Measurements from ENCODE around the gene TCERG1L.

DNA sequence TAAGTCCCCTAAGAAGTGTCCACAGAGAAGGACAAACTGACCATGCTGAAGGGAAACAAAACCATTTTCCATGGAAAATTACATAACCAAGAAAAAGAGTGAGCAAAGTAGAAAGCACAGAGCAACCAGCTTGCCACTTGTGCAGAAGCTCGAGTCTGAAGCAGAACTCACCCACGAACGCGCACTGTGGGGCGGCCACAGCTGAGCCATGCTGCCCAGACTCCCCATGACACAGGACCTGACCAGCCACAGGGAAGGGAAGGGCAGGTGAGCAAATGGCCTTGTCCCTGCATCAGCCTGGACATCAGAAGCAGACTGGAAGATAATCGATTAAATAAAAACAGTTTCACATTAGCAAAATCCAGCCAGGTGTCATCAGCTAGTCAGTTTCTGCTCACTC is 95.7 kb downstream of the TCERG1L start:
- TF ChIP-seq, protein P1, sequence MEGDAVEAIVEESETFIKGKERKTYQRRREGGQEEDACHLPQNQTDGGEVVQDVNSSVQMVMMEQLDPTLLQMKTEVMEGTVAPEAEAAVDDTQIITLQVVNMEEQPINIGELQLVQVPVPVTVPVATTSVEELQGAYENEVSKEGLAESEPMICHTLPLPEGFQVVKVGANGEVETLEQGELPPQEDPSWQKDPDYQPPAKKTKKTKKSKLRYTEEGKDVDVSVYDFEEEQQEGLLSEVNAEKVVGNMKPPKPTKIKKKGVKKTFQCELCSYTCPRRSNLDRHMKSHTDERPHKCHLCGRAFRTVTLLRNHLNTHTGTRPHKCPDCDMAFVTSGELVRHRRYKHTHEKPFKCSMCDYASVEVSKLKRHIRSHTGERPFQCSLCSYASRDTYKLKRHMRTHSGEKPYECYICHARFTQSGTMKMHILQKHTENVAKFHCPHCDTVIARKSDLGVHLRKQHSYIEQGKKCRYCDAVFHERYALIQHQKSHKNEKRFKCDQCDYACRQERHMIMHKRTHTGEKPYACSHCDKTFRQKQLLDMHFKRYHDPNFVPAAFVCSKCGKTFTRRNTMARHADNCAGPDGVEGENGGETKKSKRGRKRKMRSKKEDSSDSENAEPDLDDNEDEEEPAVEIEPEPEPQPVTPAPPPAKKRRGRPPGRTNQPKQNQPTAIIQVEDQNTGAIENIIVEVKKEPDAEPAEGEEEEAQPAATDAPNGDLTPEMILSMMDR (IDR thresholded peaks at IDR 0.05; ENCODE audit: poor library complexity, severe bottlenecking), result no peak
- TF ChIP-seq EP300 (conservative IDR thresholded peaks at IDR 0.05; ENCODE audit: poor library complexity, severe bottlenecking) (no peak), POLR2AphosphoS5 (IDR thresholded peaks at IDR 0.05) (no peak), EZH2 (IDR thresholded peaks at IDR 0.05; ENCODE audit: borderline replicate concordance, insufficient read depth, low read length, poor library complexity, severe bottlenecking) (no peak), TAF1 (IDR thresholded peaks at IDR 0.05; ENCODE audit: low read depth) (no peak)
